ENCODE measurements around the gene SYTL3. TPM values are rescaled to one million over a fixed set of nuclear protein-coding genes. Genes with fewer than 3 reads are reported as not detected.

SYTL3 gene
- total RNA-seq, 1 experiment from 2014 or later: 0.09 TPM

GRCh38 chr6:158684745-158685324 is 35.0 kb downstream of the SYTL3 start:
- H2BK20ac ChIP-seq (ENCODE audit: low read depth, low read length, poor library complexity, severe bottlenecking): no peak overlapping the region
- H4K91ac ChIP-seq (ENCODE audit: insufficient read length, low read depth, low read length): no peak overlapping the region

More at GRCh38 chr6:158684745-158685324, 35.0 kb downstream of the SYTL3 start:
- Histone ChIP-seq H2AK5ac (ENCODE audit: insufficient read length, low read length) (no peak overlapping the region), H3T11ph (ENCODE audit: low read length) (no peak overlapping the region), H2BK120ac (ENCODE audit: low read depth, low read length, poor library complexity, severe bottlenecking) (no peak overlapping the region), H4K5ac (ENCODE audit: insufficient read length, low read depth, low read length) (no peak overlapping the region), H2BK5ac (ENCODE audit: insufficient read length, low read length) (no peak overlapping the region), H3K9ac (ENCODE audit: extremely low read depth, insufficient read length, low read length) (no peak overlapping the region), H3K4ac (ENCODE audit: low read depth, low read length) (no peak overlapping the region), H3K27ac (ENCODE audit: insufficient read length, low read depth, low read length) (no peak overlapping the region), H2AFZ (ENCODE audit: low read length) (no peak overlapping the region), H2BK15ac (ENCODE audit: low read depth, low read length) (no peak overlapping the region), H3K9me3 (ENCODE audit: control insufficient read depth, low read depth, low read length) (no peaks in the 10 kb centered on the region), H3K14ac (ENCODE audit: insufficient read depth, low read length) (no peak overlapping the region), H4K8ac (replicated peaks; ENCODE audit: insufficient read length, low read depth, low read length) (no peak overlapping the region), H3K79me2 (ENCODE audit: insufficient read depth, low read length) (no peaks in the 10 kb centered on the region), H3K27me3 (ENCODE audit: insufficient read depth, low read length) (no peaks in the 10 kb centered on the region), H3K23me2 (ENCODE audit: insufficient read length, low read depth, low read length, poor library complexity, severe bottlenecking) (no peaks in the 10 kb centered on the region), H3K23ac (ENCODE audit: insufficient read length, low read depth, low read length) (no peak overlapping the region), H3K4me1 (ENCODE audit: insufficient read depth, low read length) (no peaks in the 10 kb centered on the region), H4K20me1 (ENCODE audit: control insufficient read depth, insufficient read depth, insufficient read length) (no peaks in the 10 kb centered on the region), H3K79me1 (ENCODE audit: insufficient read depth, low read depth, low read length, poor library complexity, severe bottlenecking) (no peaks in the 10 kb centered on the region), H3K56ac (ENCODE audit: insufficient read length, low read depth, low read length) (no peak overlapping the region), H3K18ac (ENCODE audit: insufficient read length, low read depth, low read length) (no peak overlapping the region), H3K4me2 (ENCODE audit: insufficient read depth, insufficient read length, low read length) (no peak overlapping the region), H2BK12ac (ENCODE audit: insufficient read length, low read depth, low read length) (no peak overlapping the region)
- H3K27ac Mint-ChIP-seq: no peak overlapping the region
- no peak for DNase-seq
- peaks cover 6 to 8% of the 10 kb centered on the region in 2 experiments for H3K4me1 Mint-ChIP-seq
- no peaks in the 10 kb centered on the region for H3K36me3 Mint-ChIP-seq (ENCODE audit: insufficient read depth in 1 of 3, low read depth in 3 of 3)
- no peak overlapping the region for H3K4me3 Mint-ChIP-seq
- WGBS (ENCODE audit: extremely low coverage, insufficient read length, low lambda C conversion rate): no CpG with 5 or more reads among the region's 5 CpGs
- no peaks in the 10 kb centered on the region for H3K27me3 Mint-ChIP-seq (ENCODE audit: low read depth)
- TF ChIP-seq CTCF (conservative IDR thresholded peaks at IDR 0.05): no peak
- no peaks in the 10 kb centered on the region for H3K9me3 Mint-ChIP-seq

Data from H9 (cell line).